ENCODE results near the gene TSNAXIP1.
A peak's percentile ranks its signal among the peaks of the same experiment; 100 is the strongest.
"Not testable (repeated sequence)": the region's sequence is repeated elsewhere in the genome, so short reads cannot be mapped to it uniquely, and the experiment has no call there.

TSNAXIP1 gene

DNA sequence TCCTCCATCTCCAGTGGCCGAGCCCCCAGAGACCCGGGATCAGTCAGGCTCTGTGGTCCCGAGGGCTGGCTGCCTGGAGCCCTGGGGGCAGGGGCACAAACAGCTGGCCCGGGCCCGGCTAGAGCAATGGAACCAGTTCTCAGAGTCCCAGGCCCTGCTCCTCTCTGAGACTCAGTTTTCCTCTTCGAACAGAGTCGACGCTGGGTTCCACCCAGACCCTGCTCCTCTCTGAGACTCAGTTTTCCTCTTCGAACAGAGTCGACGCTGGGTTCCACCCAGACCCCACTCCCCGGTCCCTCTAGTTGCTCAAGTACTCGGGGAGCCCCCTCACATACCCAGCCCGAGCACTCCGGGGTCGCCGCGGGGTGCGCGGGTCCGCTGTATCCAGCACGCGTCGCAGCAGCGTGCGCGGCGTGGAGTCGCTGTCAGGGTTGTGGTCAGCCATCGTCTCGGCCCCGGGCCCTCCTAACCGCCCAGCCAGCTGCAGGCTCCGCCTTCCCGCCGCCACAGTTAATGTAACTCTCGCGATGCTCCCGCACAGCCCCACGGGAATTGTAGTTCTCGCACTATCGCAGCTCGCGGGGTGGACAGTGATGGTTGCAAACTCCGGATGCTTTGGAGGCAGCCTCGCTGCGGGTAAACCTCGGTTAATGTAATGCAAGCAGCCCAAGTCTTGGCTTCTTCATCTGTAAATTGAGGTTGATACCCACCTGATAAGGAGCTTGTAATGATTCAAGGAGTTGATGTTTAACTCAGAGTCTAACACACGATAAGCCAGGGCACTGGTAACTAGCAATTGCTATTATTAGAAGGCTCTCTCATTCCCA lies 26.9 kb downstream of the TSNAXIP1 start:
- peak overlapping the region; percentile 85 to 93 (median 88) for H3K9ac ChIP-seq
- no peaks in the 10 kb centered on the region for H3K9me3 ChIP-seq (replicated peaks in 1 of 11)
- peaks cover 36 to 39% (median 37%) of the 10 kb centered on the region in 11 experiments for H3K36me3 ChIP-seq
- H3K4me2 ChIP-seq: peak overlapping the region; percentile 90 to 100 (median 97)
- H3K27ac ChIP-seq: peak overlapping the region; percentile 57 to 86 (median 81); a peak in 21 of 22 replicates
- H3K4me3 ChIP-seq: peak overlapping the region; percentile 76 to 86 (median 80)
- H3K27me3 ChIP-seq: no peaks in the 10 kb centered on the region
- TF ChIP-seq Cebpa-rat (IDR thresholded peaks at IDR 0.05): no peak
- peaks cover 19 to 33% (median 27%) of the 10 kb centered on the region in 10 experiments for H3K4me1 ChIP-seq
- H4K20me1 ChIP-seq: peaks cover 0 to 35% (median 0%) of the 10 kb centered on the region in 11 experiments; a peak in 7 of 22 replicates

DNA sequence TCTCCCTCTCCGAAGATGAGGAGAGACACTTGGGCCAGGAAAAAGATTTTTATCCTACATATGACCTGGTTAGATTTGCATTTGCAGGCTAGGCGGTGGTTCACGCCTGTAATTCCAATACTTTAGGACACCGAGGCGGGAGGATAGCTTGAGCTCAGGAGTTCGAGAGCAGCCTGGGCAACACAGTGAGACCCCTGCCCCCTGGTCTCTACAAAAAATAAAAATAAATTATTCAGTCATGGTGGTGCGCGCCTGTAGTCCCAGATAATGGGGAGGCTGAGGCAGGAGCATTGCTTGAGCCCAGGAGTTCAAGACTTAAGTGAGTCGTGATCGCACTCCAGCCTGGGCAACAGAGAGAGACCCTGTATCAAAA lies 27.5 kb downstream of the TSNAXIP1 start:
- peaks cover 30 to 33% (median 31%) of the 10 kb centered on the region in 11 experiments for H3K36me3 ChIP-seq
- peak overlapping the region in 9 of 11 experiments; percentile 78 to 86 (median 81); a peak in 18 of 22 replicates for H3K27ac ChIP-seq
- TF ChIP-seq Cebpa-rat (IDR thresholded peaks at IDR 0.05): no peak
- peak overlapping the region; percentile 76 to 86 (median 80) for H3K4me3 ChIP-seq
- H3K9ac ChIP-seq: peak overlapping the region in 10 of 11 experiments; percentile 85 to 93 (median 88); a peak in 19 of 22 replicates
- H3K4me2 ChIP-seq: peak overlapping the region; percentile 90 to 100 (median 97)
- H3K27me3 ChIP-seq: no peaks in the 10 kb centered on the region
- H4K20me1 ChIP-seq: peaks cover 0 to 29% (median 0%) of the 10 kb centered on the region in 11 experiments; a peak in 6 of 22 replicates
- H3K9me3 ChIP-seq (replicated peaks in 1 of 11): no peaks in the 10 kb centered on the region
- peaks cover 19 to 33% (median 27%) of the 10 kb centered on the region in 10 experiments for H3K4me1 ChIP-seq

DNA sequence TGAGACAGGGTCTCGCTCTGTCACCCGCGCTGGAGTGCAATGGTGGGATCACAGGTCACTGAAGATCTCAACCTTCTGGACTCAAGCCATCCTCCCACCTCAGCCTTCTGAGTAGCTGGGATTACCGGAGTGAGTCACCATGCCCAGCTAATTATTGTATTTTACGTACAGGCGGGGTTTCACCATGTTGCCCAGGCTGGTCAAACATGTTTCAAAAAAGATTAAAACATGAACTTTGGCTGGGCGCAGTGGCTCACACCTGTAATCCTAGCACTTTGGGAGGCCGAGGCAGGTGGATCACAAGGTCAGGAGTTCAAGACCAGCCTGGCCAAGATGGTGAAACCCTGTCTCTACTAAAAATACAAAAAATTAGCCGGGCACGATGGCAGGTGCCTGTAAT lies 30.5 kb downstream of the TSNAXIP1 start:
- not testable (repeated sequence) for H4K20me1 ChIP-seq; H3K27ac ChIP-seq; H3K9ac ChIP-seq; H3K27me3 ChIP-seq; H3K4me2 ChIP-seq; H3K9me3 ChIP-seq (replicated peaks in 1 of 11); H3K4me3 ChIP-seq; H3K36me3 ChIP-seq
- H3K4me1 ChIP-seq: peaks cover 11 to 27% (median 21%) of the 10 kb centered on the region in 10 experiments

DNA sequence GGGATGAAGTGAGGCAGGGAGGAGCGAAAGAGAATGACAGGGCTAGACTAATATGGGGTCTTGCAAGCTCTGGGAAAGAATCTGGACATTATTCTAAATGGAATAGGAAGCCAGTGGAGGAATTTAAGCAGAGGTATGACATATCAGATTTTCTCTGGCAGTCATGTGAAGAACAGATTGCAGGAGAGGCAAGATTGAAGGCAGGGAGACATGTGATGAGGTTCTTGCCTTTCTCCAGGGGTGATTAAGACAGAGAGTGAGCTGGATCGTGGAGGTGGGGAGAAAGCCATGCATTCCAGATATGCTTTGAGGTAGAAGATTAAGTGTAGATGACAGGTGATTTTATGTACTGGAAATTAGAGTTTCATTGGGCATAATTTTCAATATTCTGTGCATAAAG lies 31.1 kb downstream of the TSNAXIP1 start:
- Histone ChIP-seq H3K36me3 (no peaks in the 10 kb centered on the region), H4K20me1 (peaks cover 0 to 6% (median 2%) of the 10 kb centered on the region in 11 experiments; a peak in 11 of 22 replicates), H3K4me2 (no peak overlapping the region), H3K4me3 (no peak overlapping the region), H3K27me3 (no peaks in the 10 kb centered on the region), H3K27ac (no peak overlapping the region), H3K9ac (no peak overlapping the region), H3K9me3 (replicated peaks in 1 of 11) (no peaks in the 10 kb centered on the region), H3K4me1 (peaks cover 7 to 20% (median 15%) of the 10 kb centered on the region in 10 experiments)
- TF ChIP-seq Cebpa-rat (IDR thresholded peaks at IDR 0.05): no peak

DNA sequence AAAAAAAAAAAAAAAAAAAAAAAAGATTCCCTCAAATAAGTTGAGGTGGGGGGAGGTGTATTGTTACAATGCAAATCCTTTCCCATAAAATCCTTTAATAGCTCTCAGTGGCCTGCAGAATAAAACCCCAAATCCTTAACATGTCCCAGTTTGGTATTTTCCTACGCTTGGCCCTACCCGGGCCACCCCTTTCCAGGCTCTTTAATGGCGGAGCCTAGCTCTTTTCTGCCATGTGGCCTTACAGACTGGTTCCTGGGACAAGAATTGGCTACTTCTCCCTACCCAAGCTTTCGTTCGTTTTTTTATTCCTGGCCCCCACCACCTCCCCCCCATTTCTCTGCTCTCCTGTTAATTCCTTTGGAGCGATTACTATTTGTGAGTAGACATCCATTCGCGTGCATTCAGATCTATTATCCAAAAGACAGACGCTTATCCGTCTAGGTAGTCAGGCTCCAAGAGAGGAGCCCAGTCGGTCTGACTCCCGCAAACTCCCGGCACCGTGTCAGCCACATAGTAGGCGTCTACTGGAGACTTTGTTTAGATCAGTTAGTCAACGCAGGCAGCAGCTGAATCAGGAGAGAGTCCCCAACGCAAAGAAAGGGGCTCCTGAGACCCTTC lies 34.6 kb downstream of the TSNAXIP1 start:
- peaks cover 32 to 42% (median 38%) of the 10 kb centered on the region in 10 experiments for H3K4me1 ChIP-seq
- H3K27ac ChIP-seq: peak overlapping the region in 10 of 11 experiments; percentile 84 to 94 (median 90); a peak in 17 of 22 replicates
- no peak for TF ChIP-seq Cebpa-rat (IDR thresholded peaks at IDR 0.05)

DNA sequence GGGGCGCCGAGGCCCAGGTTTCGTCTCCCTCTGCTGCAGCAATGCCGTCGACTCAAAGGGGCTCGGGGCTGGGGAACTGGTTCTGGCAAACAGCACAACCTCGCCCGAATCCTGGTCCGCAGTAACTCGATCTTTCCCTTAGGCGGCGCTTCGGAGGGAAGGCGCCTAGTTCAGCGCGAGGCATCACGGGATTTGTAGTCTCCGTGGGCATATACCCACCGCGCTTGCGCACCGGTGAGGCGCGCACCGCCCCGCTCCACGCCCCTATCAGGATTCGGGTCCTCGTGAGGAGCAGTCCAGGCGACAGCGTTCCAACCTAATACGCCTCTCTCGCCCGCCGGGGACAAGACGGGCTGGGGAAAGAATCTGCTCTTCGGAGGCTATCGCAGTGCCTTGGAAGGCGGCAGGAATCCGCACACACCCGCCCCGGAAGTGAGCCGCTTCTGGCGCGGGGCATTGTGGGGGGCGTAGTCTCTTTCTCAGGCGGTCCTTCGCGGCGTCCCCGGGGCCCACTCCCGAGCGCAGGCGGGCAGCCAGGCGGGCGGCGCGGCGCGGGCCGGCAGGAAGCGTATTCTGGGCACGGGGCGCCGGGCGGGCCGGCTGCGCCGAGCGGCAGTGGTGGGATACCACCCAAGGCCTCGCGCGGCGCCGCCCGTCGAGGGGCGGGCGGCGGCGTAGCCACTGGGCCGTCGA lies 35.3 kb downstream of the TSNAXIP1 start, which contains the start of gene THAP11:
TSS of gene THAP11 (plus strand) at position 505 of the 693 bp plus-strand sequence. CDS start 235 bp downstream, outside the sequence.
- H3K4me2 ChIP-seq: peak within 1 kb of the TSS; percentile 90 to 100 (median 98)
- peak within 1 kb of the TSS; percentile 82 to 94 (median 89) for H3K27ac ChIP-seq
- no peak for TF ChIP-seq Cebpa-rat (IDR thresholded peaks at IDR 0.05)
- H3K9ac ChIP-seq: peak within 1 kb of the TSS; percentile 83 to 99 (median 93)
- no peaks in the 10 kb centered on the region for H3K9me3 ChIP-seq (replicated peaks in 1 of 11)
- H3K27me3 ChIP-seq: no peaks in the 10 kb centered on the region
- H3K4me3 ChIP-seq: peak within 1 kb of the TSS; percentile 55 to 98 (median 76)
- H4K20me1 ChIP-seq: peaks cover 11 to 36% (median 22%) of the 10 kb centered on the region in 11 experiments; a peak in 18 of 22 replicates
- peaks cover 32 to 41% (median 38%) of the 10 kb centered on the region in 10 experiments for H3K4me1 ChIP-seq
- no peaks in the 10 kb centered on the region for H3K36me3 ChIP-seq

More for the DNA sequence above, 34.6 kb downstream of the TSNAXIP1 start:
- H3K9ac ChIP-seq: peak overlapping the region; percentile 83 to 99 (median 93); a peak in 20 of 22 replicates
- H3K36me3 ChIP-seq: no peaks in the 10 kb centered on the region
- peak overlapping the region in 9 of 10 experiments; percentile 55 to 98 (median 78); a peak in 11 of 20 replicates for H3K4me3 ChIP-seq
- peaks cover 11 to 36% (median 22%) of the 10 kb centered on the region in 11 experiments; a peak in 18 of 22 replicates for H4K20me1 ChIP-seq
- peak overlapping the region in 9 of 11 experiments; percentile 8 to 99 (median 49); a peak in 15 of 22 replicates for H3K4me2 ChIP-seq
- H3K9me3 ChIP-seq (replicated peaks in 1 of 11): no peaks in the 10 kb centered on the region
- no peaks in the 10 kb centered on the region for H3K27me3 ChIP-seq

DNA sequence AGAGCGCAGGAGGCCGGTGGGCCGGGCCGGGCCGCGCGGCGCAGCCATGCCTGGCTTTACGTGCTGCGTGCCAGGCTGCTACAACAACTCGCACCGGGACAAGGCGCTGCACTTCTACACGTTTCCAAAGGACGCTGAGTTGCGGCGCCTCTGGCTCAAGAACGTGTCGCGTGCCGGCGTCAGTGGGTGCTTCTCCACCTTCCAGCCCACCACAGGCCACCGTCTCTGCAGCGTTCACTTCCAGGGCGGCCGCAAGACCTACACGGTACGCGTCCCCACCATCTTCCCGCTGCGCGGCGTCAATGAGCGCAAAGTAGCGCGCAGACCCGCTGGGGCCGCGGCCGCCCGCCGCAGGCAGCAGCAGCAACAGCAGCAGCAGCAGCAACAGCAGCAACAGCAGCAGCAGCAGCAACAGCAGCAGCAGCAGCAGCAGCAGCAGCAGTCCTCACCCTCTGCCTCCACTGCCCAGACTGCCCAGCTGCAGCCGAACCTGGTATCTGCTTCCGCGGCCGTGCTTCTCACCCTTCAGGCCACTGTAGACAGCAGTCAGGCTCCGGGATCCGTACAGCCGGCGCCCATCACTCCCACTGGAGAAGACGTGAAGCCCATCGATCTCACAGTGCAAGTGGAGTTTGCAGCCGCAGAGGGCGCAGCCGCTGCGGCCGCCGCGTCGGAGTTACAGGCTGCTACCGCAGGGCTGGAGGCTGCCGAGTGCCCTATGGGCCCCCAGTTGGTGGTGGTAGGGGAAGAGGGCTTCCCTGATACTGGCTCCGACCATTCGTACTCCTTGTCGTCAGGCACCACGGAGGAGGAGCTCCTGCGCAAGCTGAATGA lies 36.0 kb downstream of the TSNAXIP1 start:
- no peak for TF ChIP-seq Cebpa-rat (IDR thresholded peaks at IDR 0.05)
- H3K9me3 ChIP-seq (replicated peaks in 1 of 11): no peaks in the 10 kb centered on the region

More for the DNA sequence above, 36.0 kb downstream of the TSNAXIP1 start:
- peak overlapping the region; percentile 90 to 100 (median 98) for H3K4me2 ChIP-seq
- H3K4me3 ChIP-seq: peak overlapping the region; percentile 55 to 98 (median 76)
- no peaks in the 10 kb centered on the region for H3K36me3 ChIP-seq
- no peaks in the 10 kb centered on the region for H3K27me3 ChIP-seq
- H3K4me1 ChIP-seq: peaks cover 32 to 41% (median 38%) of the 10 kb centered on the region in 10 experiments
- H3K27ac ChIP-seq: peak overlapping the region; percentile 82 to 94 (median 89)
- peak overlapping the region; percentile 83 to 99 (median 93) for H3K9ac ChIP-seq
- H4K20me1 ChIP-seq: peaks cover 11 to 44% (median 28%) of the 10 kb centered on the region in 11 experiments; a peak in 20 of 22 replicates
